Upper lobe of left lung (tissue), 6 donors: ENCODE data around the gene CLCN6. TPM values are rescaled to one million over a fixed set of nuclear protein-coding genes. Genes with fewer than 3 reads are reported as not detected.

Source experiments
- ATAC-seq, 2 donors: fragments of 200-7000 bp; cut with Tn5 transposase; one replicate each; pipeline ENCODE4 v1.9.1; 2022; ENCODE audit warnings: mild to moderate bottlenecking in 2 of 2, moderate library complexity in 2 of 2; ENCODE audit not compliant: low FRiP score in 2 of 2
- DNase-seq, 2 donors: peaks; one replicate each; pipeline ENCODE4 v3.0.0-alpha.2; 2019 to 2020
- H3K27ac ChIP-seq, 4 donors: fragments of 200-600 bp; sonication (generic); one replicate each; pipeline ENCODE4 v1.5.1; 2016 to 2019
- H3K27me3 ChIP-seq, 4 donors: fragments of 200-600 bp; sonication (generic); one replicate each; pipeline ENCODE4 v1.5.1; 2017 to 2019
- H3K36me3 ChIP-seq, 4 donors: fragments of 200-600 bp; sonication (generic); one replicate each; pipeline ENCODE4 v1.5.1; 2016 to 2019
- H3K4me1 ChIP-seq, 4 donors: fragments of 200-600 bp; sonication (generic); one replicate each; pipeline ENCODE4 v1.5.1; 2018 to 2019
- H3K4me3 ChIP-seq, 4 donors: fragments of 200-600 bp; sonication (generic); one replicate each; pipeline ENCODE4 v1.5.1; 2017 to 2019; ENCODE audit warnings: mild to moderate bottlenecking in 2 of 4, moderate library complexity in 1 of 4
- H3K9me3 ChIP-seq, 4 donors: fragments of 200-600 bp; sonication (generic); one replicate each; pipeline ENCODE4 v1.5.1; 2018 to 2019
- CTCF ChIP-seq, 6 experiments: fragments of 450-650 bp in 4 of 6; fragments of 200-600 bp in 2 of 6; sonication (generic) in 2 of 6; IDR thresholded peaks; one replicate each; pipeline ENCODE4 v1.5.1; 2016 to 2019; ENCODE audit warnings: antibody characterized with exemption in 6 of 6
- EP300 ChIP-seq, 4 donors: sonication (generic); formaldehyde crosslinking; IDR thresholded peaks; one replicate each; pipeline ENCODE4 v1.5.1; 2017; ENCODE audit warnings: antibody characterized with exemption in 4 of 4, control low read depth in 2 of 4
- POLR2A ChIP-seq, 4 donors: fragments of 450-650 bp; IDR thresholded peaks; one replicate each; pipeline ENCODE4 v1.5.1; 2016 to 2017; ENCODE audit warnings: antibody characterized with exemption in 4 of 4, mild to moderate bottlenecking in 2 of 4
- POLR2AphosphoS5 ChIP-seq, 2 donors: sonication (generic); formaldehyde crosslinking; IDR thresholded peaks; one replicate each; pipeline ENCODE4 v1.5.1; 2017; ENCODE audit warnings: antibody characterized with exemption in 2 of 2
- WGBS, 2 donors: methylation state at CpG; one replicate each; pipeline ENCODE4 v1.1.5; 2017 to 2018; 5-methylcytosine and 5-hydroxymethylcytosine counted together
- total RNA-seq, 6 donors: library from RNA; depleted of rRNA in 4 of 6; stranded (reverse); fragments of >200 nt in 4 of 6; gene quantifications; one replicate each; pipeline versions ENCODE4 v1.1.0 to v1.2.1, GENCODE V29; 2016 to 2021
- donor health status: DM: no; HTN: no; CAD: no; lungs with moderate emphysema.
- donor health status: DM: no; HTN: yes; CAD: no; lungs with severe emphysema.

CLCN6 gene
- total RNA-seq, 6 donors from 2014 or later = 21.6 to 96.4 (median 33.0) TPM

GRCh38 chr1:11858158-11858557 lies 52.2 kb downstream of the CLCN6 start:
- peaks cover 0 to 23% (median 7%) of the 10 kb centered on the region in 4 donors for H3K27me3 ChIP-seq
- DNase-seq = peak in 1 of 2 donors; percentile 45
- no peak overlapping the region for H3K27ac ChIP-seq
- TF ChIP-seq POLR2AphosphoS5 (IDR thresholded peaks at IDR 0.05) = no peak
- no peak for TF ChIP-seq POLR2A (IDR thresholded peaks at IDR 0.05)
- TF ChIP-seq CTCF (IDR thresholded peaks at IDR 0.05) = no peak
- TF ChIP-seq EP300 (IDR thresholded peaks at IDR 0.05) = no peak
- H3K4me3 ChIP-seq = no peak overlapping the region
- H3K9me3 ChIP-seq = no peaks in the 10 kb centered on the region
- 80 to 89% methylated on average over 13 to 14 of the region's 14 CpGs for WGBS, 2 donors
- H3K36me3 ChIP-seq = no peaks in the 10 kb centered on the region
- H3K4me1 ChIP-seq = peaks cover 0 to 7% (median 2%) of the 10 kb centered on the region in 4 donors
- ATAC-seq = no peak

- Histone ChIP-seq H3K9me3 (no peaks in the 10 kb centered on the region), H3K36me3 (no peaks in the 10 kb centered on the region), H3K27me3 (peaks cover 0 to 23% (median 7%) of the 10 kb centered on the region in 4 donors), H3K4me1 (peaks cover 0 to 7% (median 2%) of the 10 kb centered on the region in 4 donors), H3K27ac (no peak within 1 kb of the TSS), H3K4me3 (no peak within 1 kb of the TSS)
- no peak for TF ChIP-seq EP300 (IDR thresholded peaks at IDR 0.05)
- DNase-seq (no peak), ATAC-seq (no peak)
- 25 to 27% methylated on average over 7 to 16 of the region's 16 CpGs for WGBS, 2 donors
These were observed 52.6 kb downstream of the CLCN6 start, which contains the start of gene NPPB for GRCh38 chr1:11858613-11858967. NPPB (minus strand) TSS chr1:11858945; CDS start chr1:11858833, 112 bp downstream.

- TF ChIP-seq POLR2AphosphoS5 (IDR thresholded peaks at IDR 0.05) (no peak), CTCF (IDR thresholded peaks at IDR 0.05) (peak in 3 of 6 experiments; percentile 15 to 55 (median 21))
- Histone ChIP-seq H3K4me3 (no peak overlapping the region), H3K36me3 (no peaks in the 10 kb centered on the region), H3K27ac (no peak overlapping the region), H3K9me3 (no peaks in the 10 kb centered on the region), H3K27me3 (peaks cover 0 to 23% (median 7%) of the 10 kb centered on the region in 4 donors), H3K4me1 (peaks cover 0 to 7% (median 2%) of the 10 kb centered on the region in 4 donors)
- 10 to 11% methylated on average over 8 to 50 of the region's 53 CpGs for WGBS, 2 donors
- DNase-seq (peak; percentile 47 to 94), ATAC-seq (peak; percentile 60 to 80)
These were observed 53.2 kb downstream of the CLCN6 start for GRCh38 chr1:11858968-11859871.

GRCh38 chr1:11860083-11860482 lies 54.1 kb downstream of the CLCN6 start:
- no peak for DNase-seq
- no peak for TF ChIP-seq POLR2A (IDR thresholded peaks at IDR 0.05)
- no peak for TF ChIP-seq POLR2AphosphoS5 (IDR thresholded peaks at IDR 0.05)
- TF ChIP-seq CTCF (IDR thresholded peaks at IDR 0.05) = no peak
- no peak for TF ChIP-seq EP300 (IDR thresholded peaks at IDR 0.05)
- Histone ChIP-seq H3K27ac (no peak overlapping the region), H3K4me3 (no peak overlapping the region), H3K9me3 (no peaks in the 10 kb centered on the region), H3K36me3 (no peaks in the 10 kb centered on the region), H3K27me3 (peaks cover 0 to 23% (median 7%) of the 10 kb centered on the region in 4 donors), H3K4me1 (peaks cover 0 to 7% (median 2%) of the 10 kb centered on the region in 4 donors)
- 55 to 69% methylated on average over 1 to 2 of the region's 2 CpGs for WGBS, 2 donors
- no peak for ATAC-seq

- no peaks in the 10 kb centered on the region for H3K36me3 ChIP-seq
- ATAC-seq = no peak
- H3K27ac ChIP-seq = no peak overlapping the region
- H3K27me3 ChIP-seq = peaks cover 0 to 23% (median 7%) of the 10 kb centered on the region in 4 donors
- TF ChIP-seq CTCF (IDR thresholded peaks at IDR 0.05) (no peak), POLR2AphosphoS5 (IDR thresholded peaks at IDR 0.05) (no peak), POLR2A (IDR thresholded peaks at IDR 0.05) (no peak), EP300 (IDR thresholded peaks at IDR 0.05) (no peak)
- peaks cover 0 to 7% (median 2%) of the 10 kb centered on the region in 4 donors for H3K4me1 ChIP-seq
- 52 to 60% methylated on average over 1 of the region's 1 CpG for WGBS, 2 donors
- no peaks in the 10 kb centered on the region for H3K9me3 ChIP-seq
- no peak for DNase-seq
- H3K4me3 ChIP-seq = no peak overlapping the region
These were observed 54.6 kb downstream of the CLCN6 start for GRCh38 chr1:11860587-11860986.
